GM19099 (cell line): ENCODE results near the gene SORBS1.

ENCODE experiments used
- POLR2A ChIP-seq: IDR thresholded peaks from 3 replicates; pipeline ENCODE4 v1.6.1; 2011; ENCODE audit warnings: low read depth; ENCODE audit not compliant: insufficient read length; ENCODE audit errors: extremely low read depth

Gene SORBS1

GRCh38 chr10:95404462-95404858 is 156.7 kb downstream of the SORBS1 start:
- no peak for TF ChIP-seq POLR2A

GRCh38 chr10:95403700-95404461 is 157.3 kb downstream of the SORBS1 start:
- no peak for TF ChIP-seq POLR2A

- no peak for TF ChIP-seq POLR2A
Observed at GRCh38 chr10:95401704-95402469, 159.3 kb downstream of the SORBS1 start.

GRCh38 chr10:95400787-95401186 is 160.4 kb downstream of the SORBS1 start:
- no peak for TF ChIP-seq POLR2A

GRCh38 chr10:95399183-95399582 is 162.0 kb downstream of the SORBS1 start:
- no peak for TF ChIP-seq POLR2A

GRCh38 chr10:95397747-95398146 is 163.4 kb downstream of the SORBS1 start:
- no peak for TF ChIP-seq POLR2A

GRCh38 chr10:95395947-95396449 is 165.2 kb downstream of the SORBS1 start:
- no peak for TF ChIP-seq POLR2A

GRCh38 chr10:95394161-95394880 is 166.8 kb downstream of the SORBS1 start:
- TF ChIP-seq POLR2A, result no peak

- no peak for TF ChIP-seq POLR2A
Observed at GRCh38 chr10:95392681-95393164, 168.4 kb downstream of the SORBS1 start.

GRCh38 chr10:95392217-95392584 is 169.0 kb downstream of the SORBS1 start:
- TF ChIP-seq POLR2A, result no peak

- no peak for TF ChIP-seq POLR2A
Observed at GRCh38 chr10:95391581-95392216, 169.5 kb downstream of the SORBS1 start.

- no peak for TF ChIP-seq POLR2A
Observed at GRCh38 chr10:95391164-95391563, 170.0 kb downstream of the SORBS1 start.

GRCh38 chr10:95389982-95390381 is 171.2 kb downstream of the SORBS1 start:
- no peak for TF ChIP-seq POLR2A

GRCh38 chr10:95389176-95389575 is 172.0 kb downstream of the SORBS1 start:
- TF ChIP-seq POLR2A, result no peak

- no peak for TF ChIP-seq POLR2A
Observed at GRCh38 chr10:95388539-95388938, 172.6 kb downstream of the SORBS1 start.
